ENCODE measurements around the gene BCORL1.

BCORL1 gene

GRCh38 chrX:130098210-130098552 is 115.7 kb downstream of the BCORL1 start:
- DNase-seq: no peak

DNA sequence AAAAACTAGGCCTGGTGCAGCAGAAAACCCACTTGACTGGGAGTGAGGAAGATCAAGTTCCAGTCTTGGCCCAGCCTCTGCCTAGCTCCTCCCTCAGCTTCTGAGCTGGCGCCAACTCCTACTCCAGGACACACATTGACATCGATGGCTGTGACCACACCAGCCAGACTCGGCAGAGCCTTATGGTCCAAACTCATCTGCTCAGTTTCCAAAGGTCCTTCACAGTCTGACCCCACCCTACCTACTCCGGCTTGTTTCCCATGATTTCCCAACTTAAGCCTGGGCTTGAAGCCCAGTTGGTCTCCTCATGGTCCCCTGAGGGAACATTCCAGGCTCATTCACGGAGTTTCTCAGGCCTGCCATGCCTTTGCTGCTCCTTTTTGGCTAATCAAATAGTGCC is 117.7 kb downstream of the BCORL1 start:
- no peak for DNase-seq

GRCh38 chrX:130103605-130104004 is 121.2 kb downstream of the BCORL1 start:
- no peak for DNase-seq

DNA sequence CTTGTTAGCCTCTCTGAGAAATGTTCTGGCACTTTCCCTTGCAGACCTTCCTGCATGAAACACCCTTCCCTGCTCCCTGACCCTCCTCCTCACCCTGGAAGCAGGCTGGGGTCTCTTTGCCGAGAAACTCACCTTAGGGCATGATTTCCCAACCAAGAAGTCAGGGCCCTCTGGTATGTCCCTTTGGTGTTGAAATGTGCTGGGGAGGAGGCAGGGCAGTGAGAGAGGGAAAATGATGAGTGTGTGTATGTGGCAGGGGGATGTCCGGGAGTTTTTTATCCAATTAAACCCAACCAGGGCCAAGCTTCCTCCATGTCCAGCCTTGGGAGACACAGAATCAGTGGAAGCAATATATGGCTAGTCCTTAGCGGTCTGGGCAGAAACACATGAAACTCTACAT is 122.8 kb downstream of the BCORL1 start:
- DNase-seq: no peak

DNA sequence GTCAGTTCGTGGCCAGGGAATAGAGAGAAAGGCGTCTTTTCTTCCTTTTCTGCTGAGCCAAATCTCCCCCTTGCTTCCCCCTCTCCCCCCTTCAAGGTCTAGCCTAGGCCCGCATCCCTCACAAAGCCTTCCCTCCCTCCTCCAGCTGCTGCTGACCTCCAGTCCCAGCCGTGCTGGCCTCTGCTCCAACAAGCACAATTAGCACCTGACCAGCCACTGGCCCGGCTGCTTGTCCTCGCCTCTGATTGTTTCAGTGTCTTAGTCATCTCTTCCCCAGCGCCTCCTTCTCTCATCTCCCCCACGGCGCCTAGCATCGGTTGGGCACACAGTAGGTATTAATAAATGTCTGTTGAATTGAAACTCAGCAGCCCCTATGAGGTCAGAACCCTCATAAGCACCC is 123.6 kb downstream of the BCORL1 start:
- no peak for DNase-seq
